Liver (tissue), 9 donors: ENCODE results near the gene SPOUT1. TPM values are rescaled to one million over a fixed set of nuclear protein-coding genes. Genes with fewer than 3 reads are reported as not detected.

ENCODE experiments used
- DNase-seq: peaks from one replicate; pipeline ENCODE4 v3.0.0-alpha.2; 2017; ENCODE audit warnings: low spot score
- H3K27ac ChIP-seq, 2 donors: one replicate each; pipeline ENCODE4 v1.7.0; 2013; ENCODE audit warnings: inconsistent platforms in 2 of 2, low read length in 2 of 2, control low read depth in 1 of 2, low read depth in 1 of 2, mild to moderate bottlenecking in 1 of 2
- H3K27me3 ChIP-seq, 4 donors: one replicate each; pipeline versions ENCODE4 v1.6.1 to v1.7.0; 2013; ENCODE audit warnings: low read length in 3 of 4, inconsistent platforms in 1 of 4, mild to moderate bottlenecking in 1 of 4, moderate library complexity in 1 of 4; ENCODE audit not compliant: control insufficient read depth in 4 of 4, insufficient read depth in 4 of 4
- H3K36me3 ChIP-seq, 4 donors: one replicate each; pipeline versions ENCODE4 v1.6.1 to v1.7.0; 2013; ENCODE audit warnings: low read length in 3 of 4, mild to moderate bottlenecking in 3 of 4, low read depth in 1 of 4, moderate library complexity in 1 of 4; ENCODE audit not compliant: control insufficient read depth in 4 of 4, insufficient read depth in 3 of 4
- H3K4me1 ChIP-seq, 4 donors: one replicate each; pipeline versions ENCODE4 v1.6.1 to v1.7.0; 2013; ENCODE audit warnings: low read length in 3 of 4, mild to moderate bottlenecking in 3 of 4, moderate library complexity in 1 of 4; ENCODE audit not compliant: control insufficient read depth in 4 of 4, insufficient read depth in 4 of 4
- H3K4me3 ChIP-seq, 3 donors: one replicate each; pipeline versions ENCODE4 v1.6.1 to v1.7.0; 2013; ENCODE audit warnings: low read length in 3 of 3, control low read depth in 1 of 3, low read depth in 1 of 3, mild to moderate bottlenecking in 1 of 3
- H3K9ac ChIP-seq, 2 donors: one replicate each; pipeline ENCODE4 v1.7.0; 2013; ENCODE audit warnings: low read length in 2 of 2, mild to moderate bottlenecking in 2 of 2, moderate library complexity in 2 of 2, control low read depth in 1 of 2, low read depth in 1 of 2
- H3K9me3 ChIP-seq, 4 donors: one replicate each; pipeline versions ENCODE4 v1.6.1 to v1.7.0; 2013; ENCODE audit warnings: low read length in 3 of 4; ENCODE audit not compliant: control insufficient read depth in 4 of 4
- ATF3 ChIP-seq: IDR thresholded peaks from 2 replicates; pipeline ENCODE4 v1.6.1; 2016; ENCODE audit warnings: antibody characterized with exemption
- EGR1 ChIP-seq, 2 donors: IDR thresholded peaks; 2 replicates each; pipeline ENCODE4 v1.6.1; 2016 to 2018; ENCODE audit warnings: antibody characterized with exemption in 2 of 2, low read depth in 2 of 2
- FOXA1 ChIP-seq: IDR thresholded peaks from 2 replicates; pipeline ENCODE4 v1.6.1; 2016; ENCODE audit warnings: antibody characterized with exemption
- FOXA2 ChIP-seq: IDR thresholded peaks from 2 replicates; pipeline ENCODE4 v1.6.1; 2016; ENCODE audit warnings: antibody characterized with exemption
- GABPA ChIP-seq, 2 donors: IDR thresholded peaks in 1 of 2; conservative IDR thresholded peaks in 1 of 2; 2 replicates each; pipeline ENCODE4 v1.6.1; 2016; ENCODE audit warnings: antibody characterized with exemption in 2 of 2, mild to moderate bottlenecking in 1 of 2, moderate library complexity in 1 of 2
- HNF4A ChIP-seq, 2 donors: conservative IDR thresholded peaks; 2 replicates each; pipeline ENCODE4 v1.6.1; 2016; ENCODE audit warnings: antibody characterized with exemption in 2 of 2, mild to moderate bottlenecking in 2 of 2
- HNF4G ChIP-seq: IDR thresholded peaks from 2 replicates; pipeline ENCODE4 v1.6.1; 2016; ENCODE audit warnings: antibody characterized with exemption
- JUND ChIP-seq, 2 donors: IDR thresholded peaks; 2 replicates each; pipeline ENCODE4 v1.6.1; 2016; ENCODE audit warnings: antibody characterized with exemption in 2 of 2
- MAX ChIP-seq: IDR thresholded peaks from 2 replicates; pipeline ENCODE4 v1.6.1; 2016; ENCODE audit warnings: antibody characterized with exemption
- NR2F2 ChIP-seq: IDR thresholded peaks from 2 replicates; pipeline ENCODE4 v1.6.1; 2016; ENCODE audit warnings: antibody characterized with exemption
- RAD21 ChIP-seq, 2 donors: IDR thresholded peaks; 2 replicates each; pipeline ENCODE4 v1.6.1; 2016; ENCODE audit warnings: antibody characterized with exemption in 2 of 2, mild to moderate bottlenecking in 2 of 2
- RXRA ChIP-seq, 2 donors: IDR thresholded peaks; 2 replicates each; pipeline ENCODE4 v1.6.1; 2017 to 2018; ENCODE audit warnings: antibody characterized with exemption in 2 of 2, mild to moderate bottlenecking in 1 of 2
- TAF1 ChIP-seq: conservative IDR thresholded peaks from 2 replicates; pipeline ENCODE4 v1.6.1; 2016; ENCODE audit warnings: antibody characterized with exemption, mild to moderate bottlenecking
- YY1 ChIP-seq: IDR thresholded peaks from 2 replicates; pipeline ENCODE4 v1.6.1; 2016; ENCODE audit warnings: antibody characterized with exemption, mild to moderate bottlenecking
- WGBS: extraction: QIAGEN DNeasy Blood & Tissue Kit; methylation state at CpG from one replicate; pipeline ENCODE4 v1.1.7; 2013; 5-methylcytosine and 5-hydroxymethylcytosine counted together
- polyA plus RNA-seq, 2 donors: library from polyadenylated mRNA; stranded (reverse) in 1 of 2; unstranded in 1 of 2; fragments of 200-250 nt in 1 of 2; fragments of >200 nt in 1 of 2; fragmentation: Nextera tagmentation in 1 of 2; extraction: Ambion mirVana in 1 of 2; gene quantifications; one replicate each; pipeline versions ENCODE4 v1.2.1 to v1.2.3, GENCODE V29; 2013 to 2015
- total RNA-seq, 2 donors: library from RNA; depleted of rRNA; stranded (reverse); fragments of >200 nt; gene quantifications; one replicate each; pipeline ENCODE4 v1.2.3, GENCODE V29; 2014
- TF ChIP-seq, protein P1 (sequence below): IDR thresholded peaks from 2 replicates; pipeline ENCODE4 v1.6.1; 2016; ENCODE audit warnings: antibody characterized with exemption, mild to moderate bottlenecking
- TF ChIP-seq, protein P2 (sequence below): IDR thresholded peaks from 2 replicates; pipeline ENCODE4 v1.6.1; 2016; ENCODE audit warnings: antibody characterized with exemption
- TF ChIP-seq, protein P3 (sequence below): fragments of 150-350 bp; IDR thresholded peaks from 2 replicates; pipeline ENCODE4 v1.5.1; 2017; ENCODE audit warnings: improper control_type of control experiment, low read depth, low read length; ENCODE audit not compliant: missing input control
- donor health status: healthy.
- donor health status: healthy.
- donor health status: healthy.
- donor health status: healthy.
- donor health status: healthy.

Gene SPOUT1
- total and polyA plus RNA-seq, 4 donors = 9.0 to 30.1 (median 14.5) TPM

- TF ChIP-seq, protein P1, sequence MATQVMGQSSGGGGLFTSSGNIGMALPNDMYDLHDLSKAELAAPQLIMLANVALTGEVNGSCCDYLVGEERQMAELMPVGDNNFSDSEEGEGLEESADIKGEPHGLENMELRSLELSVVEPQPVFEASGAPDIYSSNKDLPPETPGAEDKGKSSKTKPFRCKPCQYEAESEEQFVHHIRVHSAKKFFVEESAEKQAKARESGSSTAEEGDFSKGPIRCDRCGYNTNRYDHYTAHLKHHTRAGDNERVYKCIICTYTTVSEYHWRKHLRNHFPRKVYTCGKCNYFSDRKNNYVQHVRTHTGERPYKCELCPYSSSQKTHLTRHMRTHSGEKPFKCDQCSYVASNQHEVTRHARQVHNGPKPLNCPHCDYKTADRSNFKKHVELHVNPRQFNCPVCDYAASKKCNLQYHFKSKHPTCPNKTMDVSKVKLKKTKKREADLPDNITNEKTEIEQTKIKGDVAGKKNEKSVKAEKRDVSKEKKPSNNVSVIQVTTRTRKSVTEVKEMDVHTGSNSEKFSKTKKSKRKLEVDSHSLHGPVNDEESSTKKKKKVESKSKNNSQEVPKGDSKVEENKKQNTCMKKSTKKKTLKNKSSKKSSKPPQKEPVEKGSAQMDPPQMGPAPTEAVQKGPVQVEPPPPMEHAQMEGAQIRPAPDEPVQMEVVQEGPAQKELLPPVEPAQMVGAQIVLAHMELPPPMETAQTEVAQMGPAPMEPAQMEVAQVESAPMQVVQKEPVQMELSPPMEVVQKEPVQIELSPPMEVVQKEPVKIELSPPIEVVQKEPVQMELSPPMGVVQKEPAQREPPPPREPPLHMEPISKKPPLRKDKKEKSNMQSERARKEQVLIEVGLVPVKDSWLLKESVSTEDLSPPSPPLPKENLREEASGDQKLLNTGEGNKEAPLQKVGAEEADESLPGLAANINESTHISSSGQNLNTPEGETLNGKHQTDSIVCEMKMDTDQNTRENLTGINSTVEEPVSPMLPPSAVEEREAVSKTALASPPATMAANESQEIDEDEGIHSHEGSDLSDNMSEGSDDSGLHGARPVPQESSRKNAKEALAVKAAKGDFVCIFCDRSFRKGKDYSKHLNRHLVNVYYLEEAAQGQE = no peak
- TF ChIP-seq JUND (IDR thresholded peaks at IDR 0.05) = no peak
- TF ChIP-seq RXRA (IDR thresholded peaks at IDR 0.05) = no peak
- TF ChIP-seq FOXA2 = no peak
- no peak for TF ChIP-seq HNF4A (conservative IDR thresholded peaks at IDR 0.05)
- TF ChIP-seq, protein P2, sequence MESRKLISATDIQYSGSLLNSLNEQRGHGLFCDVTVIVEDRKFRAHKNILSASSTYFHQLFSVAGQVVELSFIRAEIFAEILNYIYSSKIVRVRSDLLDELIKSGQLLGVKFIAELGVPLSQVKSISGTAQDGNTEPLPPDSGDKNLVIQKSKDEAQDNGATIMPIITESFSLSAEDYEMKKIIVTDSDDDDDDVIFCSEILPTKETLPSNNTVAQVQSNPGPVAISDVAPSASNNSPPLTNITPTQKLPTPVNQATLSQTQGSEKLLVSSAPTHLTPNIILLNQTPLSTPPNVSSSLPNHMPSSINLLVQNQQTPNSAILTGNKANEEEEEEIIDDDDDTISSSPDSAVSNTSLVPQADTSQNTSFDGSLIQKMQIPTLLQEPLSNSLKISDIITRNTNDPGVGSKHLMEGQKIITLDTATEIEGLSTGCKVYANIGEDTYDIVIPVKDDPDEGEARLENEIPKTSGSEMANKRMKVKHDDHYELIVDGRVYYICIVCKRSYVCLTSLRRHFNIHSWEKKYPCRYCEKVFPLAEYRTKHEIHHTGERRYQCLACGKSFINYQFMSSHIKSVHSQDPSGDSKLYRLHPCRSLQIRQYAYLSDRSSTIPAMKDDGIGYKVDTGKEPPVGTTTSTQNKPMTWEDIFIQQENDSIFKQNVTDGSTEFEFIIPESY = no peak
- no peak for TF ChIP-seq HNF4G
- TF ChIP-seq FOXA1 = no peak
- TF ChIP-seq GABPA (IDR thresholded peaks at IDR 0.05 in 1 of 2, conservative IDR thresholded peaks at IDR 0.05 in 1 of 2) = no peak
- no peak for TF ChIP-seq TAF1
- no peak for TF ChIP-seq YY1
- no peak for TF ChIP-seq MAX
- no peak for TF ChIP-seq RAD21 (IDR thresholded peaks at IDR 0.05)
- no peak for TF ChIP-seq NR2F2
- TF ChIP-seq, protein P3, sequence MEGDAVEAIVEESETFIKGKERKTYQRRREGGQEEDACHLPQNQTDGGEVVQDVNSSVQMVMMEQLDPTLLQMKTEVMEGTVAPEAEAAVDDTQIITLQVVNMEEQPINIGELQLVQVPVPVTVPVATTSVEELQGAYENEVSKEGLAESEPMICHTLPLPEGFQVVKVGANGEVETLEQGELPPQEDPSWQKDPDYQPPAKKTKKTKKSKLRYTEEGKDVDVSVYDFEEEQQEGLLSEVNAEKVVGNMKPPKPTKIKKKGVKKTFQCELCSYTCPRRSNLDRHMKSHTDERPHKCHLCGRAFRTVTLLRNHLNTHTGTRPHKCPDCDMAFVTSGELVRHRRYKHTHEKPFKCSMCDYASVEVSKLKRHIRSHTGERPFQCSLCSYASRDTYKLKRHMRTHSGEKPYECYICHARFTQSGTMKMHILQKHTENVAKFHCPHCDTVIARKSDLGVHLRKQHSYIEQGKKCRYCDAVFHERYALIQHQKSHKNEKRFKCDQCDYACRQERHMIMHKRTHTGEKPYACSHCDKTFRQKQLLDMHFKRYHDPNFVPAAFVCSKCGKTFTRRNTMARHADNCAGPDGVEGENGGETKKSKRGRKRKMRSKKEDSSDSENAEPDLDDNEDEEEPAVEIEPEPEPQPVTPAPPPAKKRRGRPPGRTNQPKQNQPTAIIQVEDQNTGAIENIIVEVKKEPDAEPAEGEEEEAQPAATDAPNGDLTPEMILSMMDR = no peak
- TF ChIP-seq EGR1 (IDR thresholded peaks at IDR 0.05; ENCODE audit: low read depth in 2 of 2) = no peak
- no peak for TF ChIP-seq ATF3
- H3K27me3 ChIP-seq = no peaks in the 10 kb centered on the region
- H3K9ac ChIP-seq = peak overlapping the region in 1 of 2 donors; percentile 3
- H3K4me3 ChIP-seq = no peak overlapping the region
- no peak for DNase-seq
- no peaks in the 10 kb centered on the region for H3K9me3 ChIP-seq
- no peak overlapping the region for H3K27ac ChIP-seq
- peaks cover 3 to 34% (median 25%) of the 10 kb centered on the region in 4 donors for H3K4me1 ChIP-seq
- peaks cover 0 to 19% (median 6%) of the 10 kb centered on the region in 4 donors for H3K36me3 ChIP-seq
- WGBS = 96% methylated on average over 1 of the region's 1 CpG
Observed at GRCh38 chr9:128788445-128788844, 41.1 kb downstream of the SPOUT1 start.
